GM13976 (cell line): Measurements from ENCODE around the gene DROSHA.

Experiments used
- DNase-seq: peaks from one replicate; pipeline ENCODE4 v3.0.0; 2012; ENCODE audit warnings: low spot score
- CTCF ChIP-seq: IDR thresholded peaks from 2 replicates; pipeline ENCODE4 v1.5.1; 2012; ENCODE audit warnings: borderline replicate concordance, mild to moderate bottlenecking; ENCODE audit not compliant: insufficient read depth; ENCODE audit errors: extremely low read depth, missing control alignments, control extremely low read depth
- in situ Hi-C: fragments of 300-500 bp; cut with MboI; formaldehyde crosslinking; loops from one replicate; pipeline ENCODE4 v1.12.0; 2022; ENCODE audit warnings: low sequenced_read_pairs, mixed read lengths, inconsistent platforms; ENCODE audit not compliant: unreplicated experiment

DROSHA gene

GRCh38 chr5:31381299-31381698, 150.6 kb downstream of the DROSHA start:
- TF ChIP-seq CTCF: no peak

DNA sequence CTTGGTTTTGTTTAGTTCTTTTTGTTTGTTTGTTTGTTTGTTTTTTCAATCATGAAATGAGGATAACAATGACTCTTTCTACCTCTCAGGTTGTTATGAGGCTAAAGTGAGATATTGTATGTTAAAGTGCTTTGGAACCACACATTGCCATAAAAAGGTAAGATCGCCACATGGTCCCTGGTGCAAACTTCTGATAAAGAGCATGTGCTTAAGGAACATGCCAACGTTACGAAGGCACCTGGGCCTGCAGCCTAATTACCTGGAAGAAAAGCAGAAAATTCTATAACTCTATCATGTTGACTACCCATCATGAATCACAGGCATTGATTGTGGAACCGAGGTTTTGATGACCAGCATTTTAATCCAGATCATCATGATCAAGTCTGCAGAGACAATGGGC, 151.8 kb downstream of the DROSHA start:
- DNase-seq: no peak
- in situ Hi-C loops: no loop called here
- TF ChIP-seq CTCF: no peak

More at GRCh38 chr5:31381299-31381698, 150.6 kb downstream of the DROSHA start:
- in situ Hi-C loops: no loop called here
- no peak for DNase-seq

DNA sequence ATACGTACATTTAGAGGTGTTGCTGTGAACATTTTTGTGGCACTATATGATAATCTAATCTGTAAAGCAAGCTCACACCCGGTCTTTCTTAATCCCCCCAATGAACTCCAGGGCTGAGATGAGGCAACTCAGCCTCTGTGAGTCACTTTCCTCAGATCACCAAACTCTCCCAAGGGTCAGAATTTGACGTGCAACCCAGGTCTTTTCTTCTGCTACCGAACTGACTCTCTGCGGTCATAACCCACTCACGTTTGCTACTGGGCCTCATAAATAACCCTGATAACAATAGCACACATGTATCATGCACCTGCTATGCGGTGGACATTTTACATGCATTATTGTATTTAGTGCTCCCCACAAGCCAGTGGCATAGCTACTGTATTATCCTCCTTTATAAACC, 153.1 kb downstream of the DROSHA start:
- TF ChIP-seq CTCF: no peak
- DNase-seq: no peak
- in situ Hi-C loops: no loop called here

DNA sequence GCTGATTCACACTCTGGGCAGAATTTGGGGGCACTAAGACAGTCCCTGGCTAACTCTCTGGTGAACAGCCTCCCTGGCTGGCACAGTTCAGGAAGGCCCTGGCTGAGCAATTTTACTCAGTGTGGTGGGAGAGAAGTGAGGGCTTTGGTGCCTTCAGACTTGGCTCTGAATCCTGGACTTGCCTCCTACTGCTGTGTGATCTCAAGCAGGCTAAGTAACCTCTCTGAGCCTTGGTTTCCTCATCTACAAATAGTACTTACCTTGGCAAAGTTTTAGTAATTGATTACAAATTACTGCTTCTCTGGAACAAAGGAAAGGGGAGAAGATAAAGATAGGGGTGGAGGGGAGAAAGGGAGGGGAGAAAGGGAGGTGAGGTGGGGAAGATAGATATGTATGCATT, 153.8 kb downstream of the DROSHA start:
- DNase-seq: no peak
- no peak for TF ChIP-seq CTCF
- in situ Hi-C loops: no loop called here

GRCh38 chr5:31377274-31377946, 154.5 kb downstream of the DROSHA start:
- no peak for TF ChIP-seq CTCF
- in situ Hi-C loops: no loop called here
- no peak for DNase-seq

DNA sequence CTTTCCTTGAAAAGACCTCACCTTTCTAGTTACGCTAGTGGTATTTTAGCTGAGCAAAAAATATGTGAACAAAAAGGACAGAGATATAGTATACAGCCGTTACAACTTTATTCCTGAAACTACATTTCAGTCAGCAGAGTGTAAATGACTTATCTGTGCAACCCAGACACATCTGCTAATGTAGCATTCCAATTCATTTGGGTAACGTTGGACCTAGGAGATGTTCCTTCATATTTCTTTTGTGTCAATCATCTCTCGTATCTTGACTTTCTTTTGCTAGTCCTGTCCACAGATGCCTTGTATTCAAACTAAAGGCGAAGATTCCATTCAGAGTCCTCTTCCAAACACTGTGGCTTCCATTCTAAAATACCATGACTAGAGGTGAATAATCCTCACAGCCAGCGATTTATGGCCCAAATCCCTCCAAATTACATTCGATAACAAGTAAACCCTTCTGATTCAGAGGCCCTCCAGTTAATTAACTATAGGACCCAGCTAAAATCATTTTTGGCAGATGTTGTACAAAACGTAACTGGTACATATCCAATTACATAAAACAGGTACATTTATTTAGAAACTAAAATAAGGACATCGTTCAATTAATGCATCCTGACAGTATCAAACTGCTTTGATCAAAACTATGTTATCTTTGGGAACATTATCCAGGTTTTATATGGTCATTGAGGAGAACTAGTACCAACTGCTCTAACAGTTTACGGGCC, 155.7 kb downstream of the DROSHA start:
- no peak for DNase-seq
- no peak for TF ChIP-seq CTCF
- in situ Hi-C loops: no loop called here
